Measurements from ENCODE around the gene CD247.

CD247 gene

DNA sequence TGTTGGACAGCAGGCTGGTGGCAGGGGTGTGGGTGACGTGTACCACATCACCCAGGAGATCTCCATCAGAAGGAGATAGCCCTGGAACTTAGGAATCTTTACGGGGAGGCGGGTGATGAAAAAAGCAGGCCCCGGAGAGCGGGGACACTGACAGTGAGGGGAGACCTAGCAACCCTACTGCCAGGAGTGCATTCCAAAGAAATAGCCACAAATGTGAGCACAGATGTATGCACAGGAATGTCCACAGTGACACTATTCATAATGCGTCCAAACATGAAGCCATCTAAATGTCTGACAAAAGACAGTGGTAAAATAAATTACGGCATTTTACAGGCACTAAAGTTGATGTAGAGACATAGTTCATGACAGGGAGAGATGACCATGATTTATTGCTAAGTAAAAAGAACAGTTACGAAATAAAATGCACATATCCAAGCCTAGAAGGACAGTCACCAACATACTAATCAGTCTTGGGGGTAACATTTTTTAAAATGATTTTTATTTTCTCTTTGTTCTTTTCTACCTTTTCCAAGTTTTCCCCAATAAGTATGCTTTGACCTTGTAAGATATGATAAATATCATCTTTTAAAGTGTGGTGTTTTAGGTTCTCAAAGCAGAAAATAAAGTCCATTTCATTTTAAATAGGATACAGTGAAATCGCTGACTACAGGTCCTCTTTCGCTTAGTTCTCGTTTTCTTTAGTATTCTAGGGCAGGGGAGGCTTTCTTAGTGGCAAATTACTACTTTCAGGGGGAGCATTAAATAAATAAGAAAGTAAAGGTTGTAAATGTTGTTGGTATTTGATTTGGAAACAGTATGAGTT, 21.3 kb downstream of the CD247 start:
- DNase-seq (ENCODE audit: insufficient read length, low spot score) (no peak), FAIRE-seq (no peak)
- TF ChIP-seq PAX5 (IDR thresholded peaks at IDR 0.05; ENCODE audit: insufficient read depth, low read length, severe bottlenecking) (no peak), POLR2A (IDR thresholded peaks at IDR 0.05; ENCODE audit: low read depth, low read length) (no peak), POU2F2 (IDR thresholded peaks at IDR 0.05; ENCODE audit: low read depth, low read length) (no peak), POLR2AphosphoS5 (IDR thresholded peaks at IDR 0.05; ENCODE audit: low read depth, low read length) (no peak), TAF1 (IDR thresholded peaks at IDR 0.05; ENCODE audit: low read depth, low read length) (no peak), SPI1 (IDR thresholded peaks at IDR 0.05; ENCODE audit: low read depth, low read length) (no peak)

- TF ChIP-seq TAF1 (IDR thresholded peaks at IDR 0.05; ENCODE audit: low read depth, low read length) (no peak), PAX5 (IDR thresholded peaks at IDR 0.05; ENCODE audit: insufficient read depth, low read length, severe bottlenecking) (no peak), POLR2A (IDR thresholded peaks at IDR 0.05; ENCODE audit: low read depth, low read length) (no peak), POU2F2 (IDR thresholded peaks at IDR 0.05; ENCODE audit: low read depth, low read length) (no peak), POLR2AphosphoS5 (IDR thresholded peaks at IDR 0.05; ENCODE audit: low read depth, low read length) (no peak), SPI1 (IDR thresholded peaks at IDR 0.05; ENCODE audit: low read depth, low read length) (no peak)
- FAIRE-seq (no peak), DNase-seq (ENCODE audit: insufficient read length, low spot score) (no peak)
These were observed 25.0 kb downstream of the CD247 start for GRCh38 chr1:167493372-167493771.

DNA sequence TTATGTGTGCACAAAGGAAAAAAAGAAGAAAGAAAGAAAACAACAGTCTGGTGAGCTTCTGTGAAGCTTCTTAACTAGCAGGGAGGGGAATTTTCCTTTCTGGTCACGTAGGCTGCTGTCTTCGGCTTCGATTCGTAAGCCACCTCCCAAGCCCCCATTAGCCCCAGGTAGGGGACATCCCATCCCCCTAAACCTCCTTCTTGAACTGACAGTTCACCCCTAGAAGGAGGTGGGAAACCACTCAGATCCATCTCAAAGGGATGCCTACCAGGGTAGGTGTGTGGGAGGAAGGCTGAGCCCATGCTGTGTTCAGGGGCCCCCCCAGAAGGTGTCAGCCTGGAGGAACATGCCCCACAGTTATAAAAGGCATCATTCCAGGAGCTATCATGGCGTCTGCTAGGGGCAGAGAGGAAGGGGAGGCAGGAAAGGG, 25.8 kb downstream of the CD247 start:
- DNase-seq (ENCODE audit: insufficient read length, low spot score): no peak
- TF ChIP-seq POLR2A (IDR thresholded peaks at IDR 0.05; ENCODE audit: low read depth, low read length) (no peak), PAX5 (IDR thresholded peaks at IDR 0.05; ENCODE audit: insufficient read depth, low read length, severe bottlenecking) (no peak), TAF1 (IDR thresholded peaks at IDR 0.05; ENCODE audit: low read depth, low read length) (no peak), POLR2AphosphoS5 (IDR thresholded peaks at IDR 0.05; ENCODE audit: low read depth, low read length) (no peak)
- FAIRE-seq: no peak

- FAIRE-seq (no peak), DNase-seq (ENCODE audit: insufficient read length, low spot score) (no peak)
- TF ChIP-seq PAX5 (IDR thresholded peaks at IDR 0.05; ENCODE audit: insufficient read depth, low read length, severe bottlenecking) (no peak), SPI1 (IDR thresholded peaks at IDR 0.05; ENCODE audit: low read depth, low read length) (no peak), POLR2A (IDR thresholded peaks at IDR 0.05; ENCODE audit: low read depth, low read length) (no peak), TAF1 (IDR thresholded peaks at IDR 0.05; ENCODE audit: low read depth, low read length) (no peak), POLR2AphosphoS5 (IDR thresholded peaks at IDR 0.05; ENCODE audit: low read depth, low read length) (no peak), POU2F2 (IDR thresholded peaks at IDR 0.05; ENCODE audit: low read depth, low read length) (no peak)
These were observed 26.5 kb downstream of the CD247 start for GRCh38 chr1:167491586-167492461.

DNA sequence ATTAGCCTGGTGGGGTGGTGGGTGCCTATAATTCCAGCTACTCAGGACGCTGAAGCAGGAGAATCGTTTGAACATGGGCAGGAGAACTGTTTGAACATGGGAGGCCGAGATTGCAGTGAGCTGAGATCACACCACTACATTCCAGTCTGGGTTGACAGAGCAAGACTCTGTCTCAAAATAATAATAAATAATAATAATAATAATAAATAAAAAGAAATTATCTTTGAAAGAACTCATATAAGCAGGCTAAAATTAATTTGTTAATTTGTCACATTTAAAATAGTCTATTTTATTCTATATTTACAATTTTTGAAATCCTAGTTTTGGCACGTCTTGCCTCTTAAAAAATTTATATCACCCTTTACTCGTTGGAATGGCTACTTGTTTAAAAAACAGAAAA, 27.6 kb downstream of the CD247 start:
- no peak for TF ChIP-seq POLR2AphosphoS5 (IDR thresholded peaks at IDR 0.05; ENCODE audit: low read depth, low read length)
- no peak for TF ChIP-seq POU2F2 (IDR thresholded peaks at IDR 0.05; ENCODE audit: low read depth, low read length)
- no peak for TF ChIP-seq PAX5 (IDR thresholded peaks at IDR 0.05; ENCODE audit: insufficient read depth, low read length, severe bottlenecking)
- TF ChIP-seq TAF1 (IDR thresholded peaks at IDR 0.05; ENCODE audit: low read depth, low read length): no peak
- no peak for TF ChIP-seq POLR2A (IDR thresholded peaks at IDR 0.05; ENCODE audit: low read depth, low read length)
- TF ChIP-seq SPI1 (IDR thresholded peaks at IDR 0.05; ENCODE audit: low read depth, low read length): no peak
- FAIRE-seq (no peak), DNase-seq (ENCODE audit: insufficient read length, low spot score) (no peak)

DNA sequence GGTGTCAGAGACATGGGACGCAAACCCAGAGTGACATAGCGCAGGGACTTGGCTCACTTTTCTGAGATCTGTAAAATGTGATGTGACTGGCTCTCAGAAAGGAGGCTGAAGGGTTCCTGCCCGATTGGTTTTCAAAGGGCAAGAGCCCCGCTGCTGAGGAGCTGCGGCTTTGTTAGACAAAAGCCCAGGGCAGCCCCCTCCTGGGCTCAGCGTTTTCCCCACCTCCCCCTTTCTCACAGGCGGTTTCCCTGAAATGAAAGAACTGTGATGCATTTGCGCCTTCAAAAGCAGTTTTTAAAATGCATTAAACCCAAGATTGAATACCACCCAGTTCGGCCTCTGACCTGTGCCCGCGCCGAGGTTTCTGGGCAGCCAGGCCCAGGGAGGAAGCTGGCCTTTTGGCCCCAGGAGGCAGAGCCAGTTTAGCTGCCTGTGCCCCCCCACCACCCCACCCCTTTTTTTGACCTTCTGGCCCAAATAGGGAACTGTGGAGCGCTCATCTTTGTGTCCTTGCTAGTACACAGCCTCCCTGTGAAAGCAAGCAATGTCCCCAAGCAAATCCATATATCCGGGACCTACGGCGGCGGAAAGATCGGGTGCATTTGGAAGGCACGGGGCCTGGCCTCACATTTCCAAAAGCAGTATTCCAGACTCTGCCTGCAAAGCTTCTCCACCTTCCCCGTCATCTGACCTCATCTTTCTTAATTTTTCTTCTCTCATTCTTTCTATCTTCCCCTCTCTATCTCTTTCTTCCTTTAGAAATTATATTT, 28.6 kb downstream of the CD247 start:
- no peak for DNase-seq (ENCODE audit: insufficient read length, low spot score)
- no peak for FAIRE-seq
- TF ChIP-seq SPI1 (IDR thresholded peaks at IDR 0.05; ENCODE audit: low read depth, low read length) (no peak), POLR2AphosphoS5 (IDR thresholded peaks at IDR 0.05; ENCODE audit: low read depth, low read length) (no peak), POLR2A (IDR thresholded peaks at IDR 0.05; ENCODE audit: low read depth, low read length) (no peak), POU2F2 (IDR thresholded peaks at IDR 0.05; ENCODE audit: low read depth, low read length) (no peak), TAF1 (IDR thresholded peaks at IDR 0.05; ENCODE audit: low read depth, low read length) (no peak), PAX5 (IDR thresholded peaks at IDR 0.05; ENCODE audit: insufficient read depth, low read length, severe bottlenecking) (no peak)

GRCh38 chr1:167488786-167489185, 29.5 kb downstream of the CD247 start:
- no peak for FAIRE-seq
- no peak for TF ChIP-seq POU2F2 (IDR thresholded peaks at IDR 0.05; ENCODE audit: low read depth, low read length)
- TF ChIP-seq TAF1 (IDR thresholded peaks at IDR 0.05; ENCODE audit: low read depth, low read length): no peak
- TF ChIP-seq SPI1 (IDR thresholded peaks at IDR 0.05; ENCODE audit: low read depth, low read length): no peak
- TF ChIP-seq POLR2AphosphoS5 (IDR thresholded peaks at IDR 0.05; ENCODE audit: low read depth, low read length): no peak
- no peak for TF ChIP-seq PAX5 (IDR thresholded peaks at IDR 0.05; ENCODE audit: insufficient read depth, low read length, severe bottlenecking)
- no peak for TF ChIP-seq POLR2A (IDR thresholded peaks at IDR 0.05; ENCODE audit: low read depth, low read length)
- DNase-seq (ENCODE audit: insufficient read length, low spot score): no peak

DNA sequence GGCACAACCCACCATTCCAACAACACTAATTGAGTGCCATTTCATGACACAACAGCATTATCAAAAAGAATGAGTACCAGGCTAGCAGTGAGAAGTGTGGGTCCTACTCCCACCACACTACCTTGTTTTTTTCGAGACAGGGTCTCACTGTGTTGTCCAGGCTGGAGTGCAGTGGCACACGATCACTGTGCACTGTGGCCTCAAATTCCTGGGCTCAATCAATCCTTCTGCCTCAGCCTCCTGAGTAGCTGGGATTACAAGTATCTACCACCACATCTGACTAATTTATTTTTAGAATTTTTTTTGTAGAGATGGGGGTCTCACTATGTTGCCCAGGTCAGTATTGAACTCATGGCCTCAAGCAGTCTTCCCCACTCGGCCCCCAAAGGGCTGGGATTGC, 30.7 kb downstream of the CD247 start:
- DNase-seq (ENCODE audit: insufficient read length, low spot score): no peak
- no peak for FAIRE-seq
- TF ChIP-seq POLR2A (IDR thresholded peaks at IDR 0.05; ENCODE audit: low read depth, low read length) (no peak), POLR2AphosphoS5 (IDR thresholded peaks at IDR 0.05; ENCODE audit: low read depth, low read length) (no peak), TAF1 (IDR thresholded peaks at IDR 0.05; ENCODE audit: low read depth, low read length) (no peak), POU2F2 (IDR thresholded peaks at IDR 0.05; ENCODE audit: low read depth, low read length) (no peak), PAX5 (IDR thresholded peaks at IDR 0.05; ENCODE audit: insufficient read depth, low read length, severe bottlenecking) (no peak), SPI1 (IDR thresholded peaks at IDR 0.05; ENCODE audit: low read depth, low read length) (no peak)

All from GM12891 (cell line).